Suprapubic skin (tissue), 4 donors: ENCODE results near the gene TADA1.

Experiments
- POLR2A ChIP-seq, 2 donors: fragments of 450-650 bp; IDR thresholded peaks; one replicate each; pipeline ENCODE4 v1.6.1; 2017; ENCODE audit warnings: antibody characterized with exemption in 2 of 2, mild to moderate bottlenecking in 2 of 2, moderate library complexity in 2 of 2
- POLR2AphosphoS5 ChIP-seq, 3 donors: sonication (generic); formaldehyde crosslinking; IDR thresholded peaks; one replicate each; pipeline ENCODE4 v1.6.1; 2017; ENCODE audit warnings: antibody characterized with exemption in 3 of 3
- TF ChIP-seq, protein P1 (sequence below), 2 donors: fragments of 200-600 bp in 1 of 2; fragments of 450-650 bp in 1 of 2; sonication (generic) in 1 of 2; IDR thresholded peaks; one replicate each; pipeline ENCODE4 v1.5.1; 2016 to 2019; ENCODE audit warnings: antibody characterized with exemption in 2 of 2, mild to moderate bottlenecking in 1 of 2, moderate library complexity in 1 of 2

- TF ChIP-seq POLR2AphosphoS5 (IDR thresholded peaks at IDR 0.05) (no peak), POLR2A (IDR thresholded peaks at IDR 0.05) (no peak)
- TF ChIP-seq, protein P1, sequence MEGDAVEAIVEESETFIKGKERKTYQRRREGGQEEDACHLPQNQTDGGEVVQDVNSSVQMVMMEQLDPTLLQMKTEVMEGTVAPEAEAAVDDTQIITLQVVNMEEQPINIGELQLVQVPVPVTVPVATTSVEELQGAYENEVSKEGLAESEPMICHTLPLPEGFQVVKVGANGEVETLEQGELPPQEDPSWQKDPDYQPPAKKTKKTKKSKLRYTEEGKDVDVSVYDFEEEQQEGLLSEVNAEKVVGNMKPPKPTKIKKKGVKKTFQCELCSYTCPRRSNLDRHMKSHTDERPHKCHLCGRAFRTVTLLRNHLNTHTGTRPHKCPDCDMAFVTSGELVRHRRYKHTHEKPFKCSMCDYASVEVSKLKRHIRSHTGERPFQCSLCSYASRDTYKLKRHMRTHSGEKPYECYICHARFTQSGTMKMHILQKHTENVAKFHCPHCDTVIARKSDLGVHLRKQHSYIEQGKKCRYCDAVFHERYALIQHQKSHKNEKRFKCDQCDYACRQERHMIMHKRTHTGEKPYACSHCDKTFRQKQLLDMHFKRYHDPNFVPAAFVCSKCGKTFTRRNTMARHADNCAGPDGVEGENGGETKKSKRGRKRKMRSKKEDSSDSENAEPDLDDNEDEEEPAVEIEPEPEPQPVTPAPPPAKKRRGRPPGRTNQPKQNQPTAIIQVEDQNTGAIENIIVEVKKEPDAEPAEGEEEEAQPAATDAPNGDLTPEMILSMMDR (IDR thresholded peaks at IDR 0.05), result no peak
Observed at GRCh38 chr1:166813508-166814223, 62.4 kb downstream of the TADA1 start.
